T-helper 9 cell (primary cell): ENCODE data around the gene ANKRD62.
"Not testable (repeated sequence)": the region's sequence is repeated elsewhere in the genome, so short reads cannot be mapped to it uniquely, and the experiment has no call there.

Experiments used
- DNase-seq: peaks from one replicate; pipeline ENCODE4 v3.0.0-alpha.2; 2020

The ANKRD62 gene

DNA sequence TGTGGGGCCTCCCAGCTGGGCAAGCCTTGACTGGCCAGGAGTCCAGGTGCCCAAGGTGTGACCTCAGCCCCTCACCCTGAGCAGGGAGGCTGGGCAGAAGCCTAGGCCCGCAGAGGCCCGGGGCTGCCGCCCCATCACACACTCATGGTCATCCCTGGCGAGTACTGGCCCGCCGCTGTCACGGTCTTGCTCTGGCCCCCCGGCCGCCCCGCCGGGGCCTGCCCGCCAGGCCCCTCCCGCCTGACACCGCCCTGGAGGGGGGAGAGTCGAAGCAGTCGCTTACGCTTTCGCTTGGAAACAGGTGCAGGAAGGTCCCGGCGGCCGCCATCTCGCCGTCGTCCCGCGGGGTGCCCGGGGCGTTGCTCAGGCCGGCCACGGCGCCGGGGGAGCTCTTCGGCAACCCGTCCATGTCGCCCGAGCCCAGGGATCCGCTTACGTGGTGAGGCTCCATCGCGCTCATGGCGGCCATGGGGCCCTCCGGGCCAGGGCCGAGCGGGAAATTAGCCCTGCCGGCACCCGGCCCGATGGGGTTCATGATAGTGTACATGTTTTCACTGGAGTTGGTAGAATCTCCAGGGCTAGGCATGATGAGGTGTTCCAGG lies 26.6 kb upstream of the ANKRD62 start:
- no peak for DNase-seq

- DNase-seq: no peak
Observed at GRCh38 chr18:12067671-12068070, 26.0 kb upstream of the ANKRD62 start.

DNA sequence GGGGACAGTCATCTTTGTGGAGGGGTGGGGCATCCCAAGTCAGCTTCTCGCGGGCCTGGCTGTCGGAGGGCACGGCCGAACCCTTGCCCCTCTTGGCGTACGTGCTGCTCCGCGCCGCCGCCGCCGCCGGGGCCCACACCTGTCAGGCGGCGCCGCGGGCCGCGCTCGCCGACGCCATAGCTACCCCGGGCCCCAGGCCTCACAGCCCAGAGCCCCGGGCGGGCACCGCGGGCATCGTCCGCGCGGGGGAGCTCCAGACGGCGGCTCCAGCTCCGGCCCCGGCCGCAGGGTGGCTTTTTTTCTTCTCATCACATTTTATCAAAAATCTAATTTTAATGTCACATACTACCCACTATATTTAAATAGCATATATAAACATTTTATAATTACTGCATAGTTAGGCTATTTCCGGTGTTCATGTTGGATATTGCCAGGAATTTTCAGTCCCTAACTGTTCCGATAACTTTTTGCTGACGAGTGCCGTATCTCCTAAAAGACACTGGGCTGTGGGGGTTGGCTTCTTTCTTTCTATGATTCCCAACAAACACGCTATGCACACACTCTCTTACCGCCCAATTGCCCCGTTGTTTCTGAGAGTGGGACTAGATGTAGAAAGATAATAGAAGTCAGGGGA lies 25.2 kb upstream of the ANKRD62 start:
- not testable (repeated sequence) for DNase-seq

DNA sequence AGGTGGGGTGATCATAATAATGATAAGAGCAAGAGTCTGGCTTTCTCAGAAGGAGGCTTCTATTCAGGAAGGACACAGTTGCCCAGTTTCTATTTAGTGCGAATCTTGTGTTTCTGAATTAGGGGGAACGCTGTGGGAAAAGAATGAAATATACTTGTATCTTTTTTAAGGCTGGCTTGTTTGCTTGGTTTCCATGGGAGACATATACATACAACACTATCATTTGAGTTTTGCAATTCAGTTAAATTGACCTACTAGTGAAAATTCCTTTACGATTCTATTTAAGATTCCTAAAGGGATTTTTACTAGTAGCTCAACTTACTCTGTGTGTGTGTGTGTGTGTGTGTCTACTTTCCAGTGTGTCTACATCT lies 24.7 kb upstream of the ANKRD62 start:
- DNase-seq: no peak

DNA sequence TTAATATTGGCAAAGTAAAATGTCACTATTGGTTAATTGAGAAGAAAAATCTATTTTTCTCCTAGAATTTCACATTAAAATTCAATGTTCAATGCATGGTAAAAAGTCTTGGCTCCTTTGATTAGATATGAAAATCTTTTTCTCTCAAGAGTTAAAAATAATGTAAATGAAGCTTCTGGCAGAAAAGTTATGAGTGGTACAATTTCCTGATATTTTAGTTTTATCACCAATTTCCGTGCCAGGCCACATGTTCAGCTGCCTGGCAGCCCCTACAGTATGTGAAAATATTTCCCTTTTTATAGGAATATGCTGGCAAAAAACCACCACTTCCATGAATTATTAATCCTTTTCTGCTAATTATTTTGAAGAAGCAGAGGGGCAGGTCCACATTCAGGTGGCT lies 22.6 kb upstream of the ANKRD62 start:
- not testable (repeated sequence) for DNase-seq

DNA sequence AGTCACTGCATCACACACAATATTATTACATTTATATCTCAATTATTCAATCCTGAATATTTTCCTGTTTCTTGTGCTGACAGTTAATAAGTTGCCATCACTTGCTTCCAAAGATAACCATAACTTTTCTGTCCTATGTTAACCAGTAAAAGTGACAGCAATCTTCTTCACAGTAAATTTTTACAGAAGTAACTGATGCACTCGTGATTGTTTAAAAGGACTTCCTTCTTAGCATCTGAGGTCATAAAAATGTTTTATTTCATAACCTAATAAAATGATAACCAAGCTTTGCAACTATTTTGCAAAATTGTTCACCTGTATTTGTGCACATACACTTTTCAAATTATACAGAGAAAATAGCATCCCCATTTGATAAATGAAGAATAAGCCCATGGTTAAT lies 20.6 kb upstream of the ANKRD62 start:
- DNase-seq: no peak

- DNase-seq: no peak
Observed at GRCh38 chr18:12074736-12075135, 18.9 kb upstream of the ANKRD62 start.

- no peak for DNase-seq
Observed at GRCh38 chr18:12076424-12077140, 17.1 kb upstream of the ANKRD62 start.

DNA sequence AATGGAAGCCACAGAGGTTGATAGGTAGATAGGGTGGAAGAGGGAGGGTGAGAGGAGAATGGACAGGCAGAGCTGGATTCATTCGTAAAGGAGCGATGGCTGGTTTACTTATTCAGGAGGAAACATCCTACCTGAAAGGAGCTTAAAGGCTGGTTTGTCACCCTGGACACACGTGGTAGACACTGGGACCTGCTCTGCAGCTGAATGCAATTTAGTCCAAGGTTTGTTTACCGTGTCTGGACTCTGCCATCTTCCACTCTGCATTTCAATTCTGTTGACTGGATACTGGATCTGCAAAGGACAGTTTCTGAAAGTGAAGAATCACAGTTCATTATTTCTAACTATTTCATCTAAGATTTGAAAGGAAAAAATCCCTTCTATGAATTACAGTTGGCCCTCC lies 15.6 kb upstream of the ANKRD62 start:
- not testable (repeated sequence) for DNase-seq

DNA sequence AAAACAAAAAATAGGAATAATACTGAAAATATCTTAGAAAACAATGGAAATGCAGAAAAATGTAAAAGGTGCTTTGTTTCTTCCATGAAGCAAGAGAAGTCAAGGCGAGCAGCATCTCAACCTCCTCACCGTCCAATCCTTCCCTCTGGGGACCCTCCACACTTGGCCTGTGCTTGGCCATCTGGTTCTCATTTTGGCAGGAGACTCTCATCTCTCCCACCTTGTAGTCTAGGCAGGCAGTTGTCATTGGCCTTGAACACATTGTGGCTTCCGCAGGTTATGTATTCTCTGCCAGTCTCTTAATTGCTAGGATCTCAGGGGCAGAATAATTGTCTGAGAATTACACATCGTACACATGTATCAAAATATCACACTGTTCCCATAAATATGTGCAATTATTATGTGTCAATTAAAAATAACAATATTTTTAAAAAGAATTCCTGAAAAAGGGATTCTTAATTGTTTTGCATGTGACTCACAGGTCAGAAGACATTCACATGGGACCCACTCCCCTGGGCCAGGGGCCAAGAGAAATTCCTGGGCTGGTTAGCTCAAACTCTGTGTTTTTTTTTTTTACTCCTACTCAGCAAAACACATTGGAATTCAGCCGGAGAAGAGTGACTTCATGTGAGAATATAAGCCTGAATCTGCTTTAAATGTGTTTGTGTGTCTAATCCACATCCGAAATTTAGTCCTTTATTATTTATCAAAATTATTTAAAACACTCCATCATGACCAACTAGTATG lies 14.0 kb upstream of the ANKRD62 start:
- no peak for DNase-seq

GRCh38 chr18:12085136-12085535 lies 8.5 kb upstream of the ANKRD62 start:
- no peak for DNase-seq

- no peak for DNase-seq
Observed at GRCh38 chr18:12085786-12086185, 7.9 kb upstream of the ANKRD62 start.

DNA sequence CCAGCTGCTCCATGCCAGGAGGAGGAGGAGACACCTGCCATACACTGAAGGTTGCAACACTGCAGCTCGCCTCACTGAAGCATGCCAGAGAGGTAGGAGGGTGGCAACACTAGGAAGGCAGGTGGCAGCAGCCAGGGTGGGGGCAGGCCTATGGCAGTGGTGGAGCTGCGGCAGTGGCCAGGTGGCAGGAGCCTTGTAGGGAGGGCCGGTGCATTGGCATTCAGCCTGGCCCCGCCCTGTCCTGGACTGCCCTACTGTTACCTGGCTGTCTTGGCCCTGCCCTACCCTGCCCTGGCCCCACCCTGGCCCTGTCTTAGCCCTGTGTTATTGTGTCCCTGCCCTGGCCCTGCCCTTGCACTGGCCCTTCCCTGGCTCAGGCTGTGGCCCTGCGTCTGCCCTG lies 7.4 kb upstream of the ANKRD62 start:
- no peak for DNase-seq

GRCh38 chr18:12086677-12087470 lies 6.8 kb upstream of the ANKRD62 start:
- DNase-seq: no peak

GRCh38 chr18:12087471-12088025 lies 6.1 kb upstream of the ANKRD62 start:
- DNase-seq: no peak

DNA sequence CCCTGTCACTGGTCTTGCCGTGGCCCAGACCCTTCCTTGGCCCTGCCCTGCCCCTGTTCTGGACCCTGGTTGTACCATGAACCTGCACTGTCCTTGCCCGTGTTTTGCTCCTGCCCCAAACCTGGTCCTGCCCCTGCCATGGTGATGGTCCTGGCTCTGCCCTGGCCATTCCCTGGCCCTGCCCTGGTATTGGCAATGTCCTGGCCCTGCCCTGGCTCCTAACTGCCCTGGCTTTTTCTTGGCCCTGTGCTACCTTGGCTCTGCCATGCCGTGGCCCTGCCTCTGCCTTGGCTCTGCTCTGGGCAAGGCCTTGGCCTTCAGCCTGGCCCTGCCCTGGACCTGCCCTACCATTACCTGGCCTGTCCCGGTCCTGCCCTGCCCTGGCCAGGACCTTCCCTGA lies 5.5 kb upstream of the ANKRD62 start:
- no peak for DNase-seq

GRCh38 chr18:12088731-12089375 lies 4.8 kb upstream of the ANKRD62 start:
- DNase-seq: no peak

GRCh38 chr18:12091538-12092141 lies 2.0 kb upstream of the ANKRD62 start:
- no peak for DNase-seq

- no peak for DNase-seq
Observed at GRCh38 chr18:12092398-12093229, 1.0 kb upstream of the ANKRD62 start.

- no peak for DNase-seq
Observed at GRCh38 chr18:12098374-12098773, 4.7 kb downstream of the ANKRD62 start.

- DNase-seq: no peak
Observed at GRCh38 chr18:12099160-12099559, 5.5 kb downstream of the ANKRD62 start.
